ENCODE results near the gene EPB41L5.

GRCh38 chr2:120225549-120226065 is 212.7 kb downstream of the EPB41L5 start:
- TF ChIP-seq, protein P1, sequence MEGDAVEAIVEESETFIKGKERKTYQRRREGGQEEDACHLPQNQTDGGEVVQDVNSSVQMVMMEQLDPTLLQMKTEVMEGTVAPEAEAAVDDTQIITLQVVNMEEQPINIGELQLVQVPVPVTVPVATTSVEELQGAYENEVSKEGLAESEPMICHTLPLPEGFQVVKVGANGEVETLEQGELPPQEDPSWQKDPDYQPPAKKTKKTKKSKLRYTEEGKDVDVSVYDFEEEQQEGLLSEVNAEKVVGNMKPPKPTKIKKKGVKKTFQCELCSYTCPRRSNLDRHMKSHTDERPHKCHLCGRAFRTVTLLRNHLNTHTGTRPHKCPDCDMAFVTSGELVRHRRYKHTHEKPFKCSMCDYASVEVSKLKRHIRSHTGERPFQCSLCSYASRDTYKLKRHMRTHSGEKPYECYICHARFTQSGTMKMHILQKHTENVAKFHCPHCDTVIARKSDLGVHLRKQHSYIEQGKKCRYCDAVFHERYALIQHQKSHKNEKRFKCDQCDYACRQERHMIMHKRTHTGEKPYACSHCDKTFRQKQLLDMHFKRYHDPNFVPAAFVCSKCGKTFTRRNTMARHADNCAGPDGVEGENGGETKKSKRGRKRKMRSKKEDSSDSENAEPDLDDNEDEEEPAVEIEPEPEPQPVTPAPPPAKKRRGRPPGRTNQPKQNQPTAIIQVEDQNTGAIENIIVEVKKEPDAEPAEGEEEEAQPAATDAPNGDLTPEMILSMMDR (IDR thresholded peaks at IDR 0.05; ENCODE audit: low read length): no peak
- no peak for TF ChIP-seq EZH2 (optimal IDR thresholded peaks at IDR 0.05; ENCODE audit: low read depth, low read length)
